ENCODE results near the gene TAF1D. TPM values are rescaled to one million over a fixed set of nuclear protein-coding genes. Genes with fewer than 3 reads are reported as not detected.
A peak's percentile ranks its signal among the peaks of the same experiment; 100 is the strongest.

TAF1D gene
- total and polyA plus RNA-seq, 4 experiments from 2014 or later: 17.4 to 199 (median 114) TPM

- Histone ChIP-seq H3K9me3 (ENCODE audit: control insufficient read depth in 1 of 2, low read length in 2 of 2) (no peaks in the 10 kb centered on the region), H3K36me3 (ENCODE audit: insufficient read depth, low read length) (peaks cover 59% of the 10 kb centered on the region), H3K4me3 (ENCODE audit: low read length in 2 of 2) (no peak overlapping the region), H3K27me3 (ENCODE audit: insufficient read depth, low read length) (no peaks in the 10 kb centered on the region), H3K4me1 (ENCODE audit: insufficient read depth, low read length) (peaks cover 15% of the 10 kb centered on the region), H3K27ac (ENCODE audit: low read depth, low read length) (no peak overlapping the region)
- no peak for DNase-seq
- Mint-ChIP-seq H3K9me3 (no peaks in the 10 kb centered on the region), H3K4me1 (peaks cover 8 to 19% (median 11%) of the 10 kb centered on the region in 4 donors), H3K4me3 (no peak overlapping the region), H3K36me3 (peaks cover 40 to 77% of the 10 kb centered on the region in 2 donors), H3K27me3 (no peaks in the 10 kb centered on the region), H3K27ac (peak overlapping the region in 6 of 7 donors; percentile 5 to 83 (median 52))
- ChIA-PET CTCF (ENCODE audit: partially characterized antibody) (no interaction called here), POLR2A (ENCODE audit: partially characterized antibody) (interaction anchor here (10.2 kb wide), 1 partner anchor 10 kb away, joined by 115 read pairs; the partner anchor contains the start of genes C11orf54 and TAF1D)
- intact Hi-C loops (cut with micrococcal nuclease): no loop called here
Measured at GRCh38 chr11:93728792-93729128, 12.5 kb downstream of the TAF1D start.

- peaks cover 9% of the 10 kb centered on the region for H3K4me1 ChIP-seq (ENCODE audit: insufficient read depth, low read length)
- Mint-ChIP-seq H3K27ac (peak overlapping the region in 6 of 7 donors; percentile 6 to 64 (median 44)), H3K9me3 (no peaks in the 10 kb centered on the region), H3K4me1 (peaks cover 5 to 13% (median 7%) of the 10 kb centered on the region in 4 donors), H3K36me3 (peaks cover 38 to 74% of the 10 kb centered on the region in 2 donors), H3K4me3 (no peak overlapping the region), H3K27me3 (no peaks in the 10 kb centered on the region)
- H3K27me3 ChIP-seq (ENCODE audit: insufficient read depth, low read length): no peaks in the 10 kb centered on the region
- H3K9me3 ChIP-seq (ENCODE audit: control insufficient read depth in 1 of 2, low read length in 2 of 2): no peaks in the 10 kb centered on the region
- peaks cover 53% of the 10 kb centered on the region for H3K36me3 ChIP-seq (ENCODE audit: insufficient read depth, low read length)
- CTCF ChIA-PET (ENCODE audit: partially characterized antibody): interaction anchor here (1.1 kb wide), 1 partner anchor 76 kb away, joined by 4 read pairs; no protein-coding TSS in a partner anchor
- H3K4me3 ChIP-seq (ENCODE audit: low read length in 2 of 2): no peak overlapping the region
- POLR2A ChIA-PET (ENCODE audit: partially characterized antibody): interaction anchor here (10.2 kb wide), 1 partner anchor 10 kb away, joined by 115 read pairs; the partner anchor contains the start of genes C11orf54 and TAF1D
- no peak overlapping the region for H3K27ac ChIP-seq (ENCODE audit: low read depth, low read length)
- DNase-seq: no peak
- intact Hi-C loops (cut with micrococcal nuclease): no loop called here
Measured at GRCh38 chr11:93727985-93728791, 13.1 kb downstream of the TAF1D start.

- Mint-ChIP-seq H3K4me3 (no peak overlapping the region), H3K27ac (no peak overlapping the region), H3K9me3 (no peaks in the 10 kb centered on the region), H3K27me3 (no peaks in the 10 kb centered on the region), H3K36me3 (peaks cover 30 to 47% of the 10 kb centered on the region in 2 donors), H3K4me1 (peaks cover 0 to 4% (median 2%) of the 10 kb centered on the region in 4 donors)
- H3K27me3 ChIP-seq (ENCODE audit: insufficient read depth, low read length): no peaks in the 10 kb centered on the region
- no peak overlapping the region for H3K4me3 ChIP-seq (ENCODE audit: low read length in 2 of 2)
- POLR2A ChIA-PET (ENCODE audit: partially characterized antibody): interaction anchor here (1.2 to 10.2 kb wide), 2 partner anchors 10 to 15 kb away, joined by 3 to 115 read pairs; partner anchors contain the start of genes C11orf54 and TAF1D
- H3K36me3 ChIP-seq (ENCODE audit: insufficient read depth, low read length): peaks cover 29% of the 10 kb centered on the region
- DNase-seq: no peak
- no peak overlapping the region for H3K27ac ChIP-seq (ENCODE audit: low read depth, low read length)
- peaks cover 3% of the 10 kb centered on the region for H3K4me1 ChIP-seq (ENCODE audit: insufficient read depth, low read length)
- CTCF ChIA-PET (ENCODE audit: partially characterized antibody): interaction anchor here (1.2 kb wide), 1 partner anchor 8 kb away, joined by 3 read pairs; no protein-coding TSS in a partner anchor
- intact Hi-C loops (cut with micrococcal nuclease): no loop called here
- no peaks in the 10 kb centered on the region for H3K9me3 ChIP-seq (ENCODE audit: control insufficient read depth in 1 of 2, low read length in 2 of 2)
Measured at GRCh38 chr11:93724089-93724488, 17.2 kb downstream of the TAF1D start.

GRCh38 chr11:93720522-93720921 is 20.8 kb downstream of the TAF1D start:
- Mint-ChIP-seq H3K9me3 (peaks cover 0 to 3% (median 0%) of the 10 kb centered on the region in 8 donors), H3K27ac (peak overlapping the region in 2 of 7 donors; percentile 13 to 17)
- intact Hi-C loops (cut with micrococcal nuclease): no loop called here

GRCh38 chr11:93719310-93719709 is 22.0 kb downstream of the TAF1D start:
- no peak overlapping the region for H3K4me3 ChIP-seq (ENCODE audit: low read length in 2 of 2)
- Mint-ChIP-seq H3K4me3 (peak overlapping the region in 1 of 8 donors; percentile 10), H3K27me3 (no peaks in the 10 kb centered on the region), H3K4me1 (peaks cover 12 to 28% (median 18%) of the 10 kb centered on the region in 4 donors), H3K9me3 (peaks cover 0 to 3% (median 0%) of the 10 kb centered on the region in 8 donors), H3K27ac (peak overlapping the region in 2 of 7 donors; percentile 8 to 71), H3K36me3 (peaks cover 49 to 51% of the 10 kb centered on the region in 2 donors)
- CTCF ChIA-PET (ENCODE audit: partially characterized antibody): interaction anchor here (0.8 to 1.2 kb wide), 2 partner anchors 13 to 66 kb away, joined by 3 read pairs; no protein-coding TSS in a partner anchor
- POLR2A ChIA-PET (ENCODE audit: partially characterized antibody): interaction anchor here (5.2 kb wide), 1 partner anchor 20 kb away, joined by 41 read pairs; the partner anchor contains the start of genes C11orf54 and TAF1D
- intact Hi-C loops (cut with micrococcal nuclease): no loop called here
- H3K27ac ChIP-seq (ENCODE audit: low read depth, low read length): no peak overlapping the region
- peaks cover 21% of the 10 kb centered on the region for H3K4me1 ChIP-seq (ENCODE audit: insufficient read depth, low read length)
- peaks cover 15% of the 10 kb centered on the region for H3K36me3 ChIP-seq (ENCODE audit: insufficient read depth, low read length)
- no peak for DNase-seq
- no peaks in the 10 kb centered on the region for H3K27me3 ChIP-seq (ENCODE audit: insufficient read depth, low read length)
- no peaks in the 10 kb centered on the region for H3K9me3 ChIP-seq (ENCODE audit: control insufficient read depth in 1 of 2, low read length in 2 of 2)

More at GRCh38 chr11:93720522-93720921, 20.8 kb downstream of the TAF1D start:
- peaks cover 12 to 28% (median 16%) of the 10 kb centered on the region in 4 donors for H3K4me1 Mint-ChIP-seq
- peaks cover 12% of the 10 kb centered on the region for H3K36me3 ChIP-seq (ENCODE audit: insufficient read depth, low read length)
- H3K9me3 ChIP-seq (ENCODE audit: control insufficient read depth in 1 of 2, low read length in 2 of 2): no peaks in the 10 kb centered on the region
- H3K4me3 ChIP-seq (ENCODE audit: low read length in 2 of 2): no peak overlapping the region
- no peak for DNase-seq
- ChIA-PET CTCF (ENCODE audit: partially characterized antibody) (no interaction called here), POLR2A (ENCODE audit: partially characterized antibody) (interaction anchor here (5.2 kb wide), 1 partner anchor 19 kb away, joined by 41 read pairs; the partner anchor contains the start of genes C11orf54 and TAF1D)
- no peak overlapping the region for H3K4me3 Mint-ChIP-seq
- no peaks in the 10 kb centered on the region for H3K27me3 Mint-ChIP-seq
- H3K36me3 Mint-ChIP-seq: peaks cover 44 to 46% of the 10 kb centered on the region in 2 donors
- no peak overlapping the region for H3K27ac ChIP-seq (ENCODE audit: low read depth, low read length)
- H3K27me3 ChIP-seq (ENCODE audit: insufficient read depth, low read length): no peaks in the 10 kb centered on the region
- peaks cover 21% of the 10 kb centered on the region for H3K4me1 ChIP-seq (ENCODE audit: insufficient read depth, low read length)

- Histone ChIP-seq H3K27ac (ENCODE audit: low read depth, low read length) (peak overlapping the region; percentile 3), H3K4me3 (ENCODE audit: low read length in 2 of 2) (no peak overlapping the region), H3K4me1 (ENCODE audit: insufficient read depth, low read length) (peaks cover 21% of the 10 kb centered on the region), H3K36me3 (ENCODE audit: insufficient read depth, low read length) (peaks cover 15% of the 10 kb centered on the region), H3K27me3 (ENCODE audit: insufficient read depth, low read length) (no peaks in the 10 kb centered on the region), H3K9me3 (ENCODE audit: control insufficient read depth in 1 of 2, low read length in 2 of 2) (no peaks in the 10 kb centered on the region)
- H3K27ac Mint-ChIP-seq: peak overlapping the region; percentile 22 to 90 (median 77)
- peak overlapping the region in 6 of 8 donors; percentile 39 to 73 (median 58) for H3K4me3 Mint-ChIP-seq
- H3K36me3 Mint-ChIP-seq: peaks cover 52 to 61% of the 10 kb centered on the region in 2 donors
- DNase-seq: peak in 3 of 5 donors; percentile 6 to 20 (median 13)
- ChIA-PET POLR2A (ENCODE audit: partially characterized antibody) (interaction anchor here (0.7 to 5.2 kb wide), 4 partner anchors 21 to 66 kb away, joined by 3 to 41 read pairs (median 4); partner anchors contain the start of genes C11orf54, CEP295, MED17 and TAF1D), CTCF (ENCODE audit: partially characterized antibody) (interaction anchor here (0.7 to 1.9 kb wide), 2 partner anchors 23 to 66 kb away, joined by 3 to 5 read pairs; partner anchors contain the start of genes C11orf54, MED17 and TAF1D)
- intact Hi-C loops (cut with micrococcal nuclease): no loop called here
- peaks cover 15 to 28% (median 20%) of the 10 kb centered on the region in 4 donors for H3K4me1 Mint-ChIP-seq
- no peaks in the 10 kb centered on the region for H3K27me3 Mint-ChIP-seq
- peaks cover 0 to 3% (median 0%) of the 10 kb centered on the region in 8 donors for H3K9me3 Mint-ChIP-seq
Measured at GRCh38 chr11:93718057-93718563, 23.2 kb downstream of the TAF1D start.

Measured in CD4-positive, alpha-beta memory T cell (primary cell).